Measurements from ENCODE around the gene ALDH1A1.

Gene ALDH1A1

GRCh38 chr9:72888943-72889342 is 63.9 kb downstream of the ALDH1A1 start:
- TF ChIP-seq ZFX (IDR thresholded peaks at IDR 0.05; ENCODE audit: borderline replicate concordance): no peak
- no peak for TF ChIP-seq CTCF (IDR thresholded peaks at IDR 0.05)
- no peak overlapping the region for H3K27ac ChIP-seq

- TF ChIP-seq ZFX (IDR thresholded peaks at IDR 0.05; ENCODE audit: borderline replicate concordance) (no peak), CTCF (IDR thresholded peaks at IDR 0.05) (no peak)
- H3K27ac ChIP-seq: no peak overlapping the region
Measured at GRCh38 chr9:72888067-72888466, 64.8 kb downstream of the ALDH1A1 start.

- no peak for TF ChIP-seq CTCF (IDR thresholded peaks at IDR 0.05)
- no peak for TF ChIP-seq ZFX (IDR thresholded peaks at IDR 0.05; ENCODE audit: borderline replicate concordance)
- H3K27ac ChIP-seq: no peak overlapping the region
Measured at GRCh38 chr9:72886386-72886785, 66.5 kb downstream of the ALDH1A1 start.

- no peak for TF ChIP-seq CTCF (IDR thresholded peaks at IDR 0.05)
- TF ChIP-seq ZFX (IDR thresholded peaks at IDR 0.05; ENCODE audit: borderline replicate concordance): no peak
- no peak overlapping the region for H3K27ac ChIP-seq
Measured at GRCh38 chr9:72884508-72884907, 68.3 kb downstream of the ALDH1A1 start.

- no peak for TF ChIP-seq CTCF (IDR thresholded peaks at IDR 0.05)
- TF ChIP-seq ZFX (IDR thresholded peaks at IDR 0.05; ENCODE audit: borderline replicate concordance): no peak
- no peak overlapping the region for H3K27ac ChIP-seq
Measured at GRCh38 chr9:72883875-72884274, 69.0 kb downstream of the ALDH1A1 start.

- TF ChIP-seq CTCF (IDR thresholded peaks at IDR 0.05): no peak
- no peak for TF ChIP-seq ZFX (IDR thresholded peaks at IDR 0.05; ENCODE audit: borderline replicate concordance)
Measured at GRCh38 chr9:72882117-72882775, 70.6 kb downstream of the ALDH1A1 start.

GRCh38 chr9:72880821-72881220 is 72.0 kb downstream of the ALDH1A1 start:
- TF ChIP-seq CTCF (IDR thresholded peaks at IDR 0.05): no peak
- no peak for TF ChIP-seq ZFX (IDR thresholded peaks at IDR 0.05; ENCODE audit: borderline replicate concordance)
- H3K27ac ChIP-seq: no peak overlapping the region

More at GRCh38 chr9:72882117-72882775, 70.6 kb downstream of the ALDH1A1 start:
- H3K27ac ChIP-seq: no peak overlapping the region
